Upper lobe of left lung (tissue), 6 donors: Measurements from ENCODE around the gene PTPRD. TPM values are rescaled to one million over a fixed set of nuclear protein-coding genes. Genes with fewer than 3 reads are reported as not detected.

Experiments
- ATAC-seq, 2 donors: fragments of 200-7000 bp; cut with Tn5 transposase; one replicate each; pipeline ENCODE4 v1.9.1; 2022; ENCODE audit warnings: mild to moderate bottlenecking in 2 of 2, moderate library complexity in 2 of 2; ENCODE audit not compliant: low FRiP score in 2 of 2
- DNase-seq, 2 donors: peaks; one replicate each; pipeline ENCODE4 v3.0.0-alpha.2; 2019 to 2020
- H3K27ac ChIP-seq, 4 donors: fragments of 200-600 bp; sonication (generic); one replicate each; pipeline ENCODE4 v1.5.1; 2016 to 2019
- H3K27me3 ChIP-seq, 4 donors: fragments of 200-600 bp; sonication (generic); one replicate each; pipeline ENCODE4 v1.5.1; 2017 to 2019
- H3K36me3 ChIP-seq, 4 donors: fragments of 200-600 bp; sonication (generic); one replicate each; pipeline ENCODE4 v1.5.1; 2016 to 2019
- H3K4me1 ChIP-seq, 4 donors: fragments of 200-600 bp; sonication (generic); one replicate each; pipeline ENCODE4 v1.5.1; 2018 to 2019
- H3K4me3 ChIP-seq, 4 donors: fragments of 200-600 bp; sonication (generic); one replicate each; pipeline ENCODE4 v1.5.1; 2017 to 2019; ENCODE audit warnings: mild to moderate bottlenecking in 2 of 4, moderate library complexity in 1 of 4
- H3K9me3 ChIP-seq, 4 donors: fragments of 200-600 bp; sonication (generic); one replicate each; pipeline ENCODE4 v1.5.1; 2018 to 2019
- EP300 ChIP-seq, 4 donors: sonication (generic); formaldehyde crosslinking; IDR thresholded peaks; one replicate each; pipeline ENCODE4 v1.5.1; 2017; ENCODE audit warnings: antibody characterized with exemption in 4 of 4, control low read depth in 2 of 4
- POLR2A ChIP-seq, 4 donors: fragments of 450-650 bp; IDR thresholded peaks; one replicate each; pipeline ENCODE4 v1.5.1; 2016 to 2017; ENCODE audit warnings: antibody characterized with exemption in 4 of 4, mild to moderate bottlenecking in 2 of 4
- POLR2AphosphoS5 ChIP-seq, 2 donors: sonication (generic); formaldehyde crosslinking; IDR thresholded peaks; one replicate each; pipeline ENCODE4 v1.5.1; 2017; ENCODE audit warnings: antibody characterized with exemption in 2 of 2
- WGBS, 2 donors: methylation state at CpG; one replicate each; pipeline ENCODE4 v1.1.5; 2017 to 2018; 5-methylcytosine and 5-hydroxymethylcytosine counted together
- total RNA-seq, 6 donors: library from RNA; depleted of rRNA in 4 of 6; stranded (reverse); fragments of >200 nt in 4 of 6; gene quantifications; one replicate each; pipeline versions ENCODE4 v1.1.0 to v1.2.1, GENCODE V29; 2016 to 2021
- TF ChIP-seq, protein P1 (sequence below), 6 experiments: fragments of 450-650 bp in 4 of 6; fragments of 200-600 bp in 2 of 6; sonication (generic) in 2 of 6; IDR thresholded peaks; one replicate each; pipeline ENCODE4 v1.5.1; 2016 to 2019; ENCODE audit warnings: antibody characterized with exemption in 6 of 6
- donor health status: DM: no; HTN: no; CAD: no; lungs with moderate emphysema.
- donor health status: DM: no; HTN: yes; CAD: no; lungs with severe emphysema.

PTPRD gene
- total RNA-seq, 6 donors from 2014 or later: 7.4 to 46.1 (median 14.5) TPM

GRCh38 chr9:8536845-8537244 is 2076.0 kb downstream of the PTPRD start:
- TF ChIP-seq, protein P1, sequence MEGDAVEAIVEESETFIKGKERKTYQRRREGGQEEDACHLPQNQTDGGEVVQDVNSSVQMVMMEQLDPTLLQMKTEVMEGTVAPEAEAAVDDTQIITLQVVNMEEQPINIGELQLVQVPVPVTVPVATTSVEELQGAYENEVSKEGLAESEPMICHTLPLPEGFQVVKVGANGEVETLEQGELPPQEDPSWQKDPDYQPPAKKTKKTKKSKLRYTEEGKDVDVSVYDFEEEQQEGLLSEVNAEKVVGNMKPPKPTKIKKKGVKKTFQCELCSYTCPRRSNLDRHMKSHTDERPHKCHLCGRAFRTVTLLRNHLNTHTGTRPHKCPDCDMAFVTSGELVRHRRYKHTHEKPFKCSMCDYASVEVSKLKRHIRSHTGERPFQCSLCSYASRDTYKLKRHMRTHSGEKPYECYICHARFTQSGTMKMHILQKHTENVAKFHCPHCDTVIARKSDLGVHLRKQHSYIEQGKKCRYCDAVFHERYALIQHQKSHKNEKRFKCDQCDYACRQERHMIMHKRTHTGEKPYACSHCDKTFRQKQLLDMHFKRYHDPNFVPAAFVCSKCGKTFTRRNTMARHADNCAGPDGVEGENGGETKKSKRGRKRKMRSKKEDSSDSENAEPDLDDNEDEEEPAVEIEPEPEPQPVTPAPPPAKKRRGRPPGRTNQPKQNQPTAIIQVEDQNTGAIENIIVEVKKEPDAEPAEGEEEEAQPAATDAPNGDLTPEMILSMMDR (IDR thresholded peaks at IDR 0.05): no peak
- TF ChIP-seq EP300 (IDR thresholded peaks at IDR 0.05) (no peak), POLR2AphosphoS5 (IDR thresholded peaks at IDR 0.05) (no peak), POLR2A (IDR thresholded peaks at IDR 0.05) (no peak)
- H3K4me1 ChIP-seq: no peaks in the 10 kb centered on the region
- no peak for DNase-seq
- H3K27me3 ChIP-seq: no peaks in the 10 kb centered on the region
- WGBS, 2 donors: 95 to 96% methylated on average over 2 of the region's 2 CpGs
- no peak overlapping the region for H3K27ac ChIP-seq
- H3K4me3 ChIP-seq: no peak overlapping the region
- no peak for ATAC-seq
- no peaks in the 10 kb centered on the region for H3K9me3 ChIP-seq
- H3K36me3 ChIP-seq: no peaks in the 10 kb centered on the region

DNA sequence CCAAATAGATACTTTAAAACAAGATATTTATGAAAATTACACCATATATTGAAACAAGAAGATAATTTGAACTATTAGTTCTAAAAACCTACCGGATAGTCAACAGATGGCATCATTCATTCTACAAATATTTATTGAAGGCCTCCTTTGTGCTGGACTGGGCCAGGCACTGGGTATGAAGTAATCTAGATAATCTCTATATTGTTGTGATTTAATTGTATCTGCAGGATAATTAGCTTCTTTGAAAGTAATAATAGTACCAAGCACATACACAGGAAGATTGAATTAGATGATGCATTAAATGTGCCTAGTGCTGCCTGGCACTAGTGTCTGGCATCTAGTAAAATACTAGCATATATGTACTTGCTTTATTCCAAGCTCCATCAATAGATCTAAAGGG is 2078.0 kb downstream of the PTPRD start:
- TF ChIP-seq POLR2A (IDR thresholded peaks at IDR 0.05): no peak
- no peak for TF ChIP-seq POLR2AphosphoS5 (IDR thresholded peaks at IDR 0.05)
- TF ChIP-seq, protein P1 (IDR thresholded peaks at IDR 0.05): no peak
- no peak for TF ChIP-seq EP300 (IDR thresholded peaks at IDR 0.05)
- 67 to 83% methylated on average over 1 of the region's 1 CpG for WGBS, 2 donors
- Histone ChIP-seq H3K36me3 (no peaks in the 10 kb centered on the region), H3K9me3 (no peaks in the 10 kb centered on the region), H3K27me3 (no peaks in the 10 kb centered on the region), H3K4me3 (no peak overlapping the region), H3K4me1 (no peaks in the 10 kb centered on the region), H3K27ac (no peak overlapping the region)
- ATAC-seq (no peak), DNase-seq (no peak)

DNA sequence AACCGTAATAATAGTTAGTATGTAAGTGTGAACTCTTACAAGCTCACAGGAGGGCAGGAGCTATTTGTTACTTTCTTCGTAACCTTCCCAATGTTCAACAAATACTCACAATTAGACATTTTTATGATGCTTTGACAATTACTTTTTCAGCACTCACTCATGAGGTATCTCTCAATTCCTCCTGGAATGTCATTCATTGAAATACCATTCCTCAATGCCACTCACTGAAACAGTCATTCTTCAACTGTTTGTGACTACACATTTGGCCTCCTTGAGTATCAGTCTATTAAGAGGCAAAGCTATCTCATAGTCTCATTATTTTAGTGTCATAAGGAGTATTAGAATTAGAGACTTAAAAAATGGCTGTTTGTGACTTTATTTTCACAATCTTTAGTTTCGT is 2079.1 kb downstream of the PTPRD start:
- DNase-seq: no peak
- no peak overlapping the region for H3K4me3 ChIP-seq
- 90 to 93% methylated on average over 3 of the region's 3 CpGs for WGBS, 2 donors
- H3K27ac ChIP-seq: no peak overlapping the region
- H3K36me3 ChIP-seq: no peaks in the 10 kb centered on the region
- H3K9me3 ChIP-seq: no peaks in the 10 kb centered on the region
- no peaks in the 10 kb centered on the region for H3K4me1 ChIP-seq
- no peak for ATAC-seq
- TF ChIP-seq POLR2AphosphoS5 (IDR thresholded peaks at IDR 0.05) (no peak), POLR2A (IDR thresholded peaks at IDR 0.05) (no peak), EP300 (IDR thresholded peaks at IDR 0.05) (no peak)
- TF ChIP-seq, protein P1 (IDR thresholded peaks at IDR 0.05): no peak
- no peaks in the 10 kb centered on the region for H3K27me3 ChIP-seq

- DNase-seq (no peak), ATAC-seq (no peak)
- Histone ChIP-seq H3K27ac (no peak overlapping the region), H3K36me3 (no peaks in the 10 kb centered on the region), H3K27me3 (no peaks in the 10 kb centered on the region), H3K4me3 (no peak overlapping the region), H3K4me1 (no peaks in the 10 kb centered on the region), H3K9me3 (no peaks in the 10 kb centered on the region)
- WGBS, 2 donors: 76 to 83% methylated on average over 8 of the region's 8 CpGs
- TF ChIP-seq POLR2AphosphoS5 (IDR thresholded peaks at IDR 0.05) (no peak), POLR2A (IDR thresholded peaks at IDR 0.05) (no peak)
- TF ChIP-seq, protein P1 (IDR thresholded peaks at IDR 0.05): no peak
These were observed 2080.9 kb downstream of the PTPRD start for GRCh38 chr9:8531826-8532415.

DNA sequence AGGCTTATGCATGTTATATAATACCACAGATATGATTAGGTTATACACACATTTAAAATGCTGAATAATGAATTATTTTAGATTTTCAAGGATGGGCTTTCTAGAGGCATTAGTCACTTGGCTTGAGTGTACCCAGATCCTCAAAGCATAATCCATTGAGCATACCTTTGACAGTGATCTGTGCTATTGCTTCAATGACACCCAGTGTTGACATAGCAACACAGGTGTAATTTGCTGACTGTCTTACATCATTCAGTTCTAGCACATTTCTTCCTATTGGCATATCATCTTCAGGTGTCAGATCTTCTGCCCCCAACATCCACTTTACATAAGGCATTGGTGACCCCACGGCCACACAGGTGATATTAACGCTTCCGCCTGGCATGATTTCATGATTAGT is 2091.7 kb downstream of the PTPRD start:
- no peak for DNase-seq
- ATAC-seq: no peak
- H3K36me3 ChIP-seq: no peaks in the 10 kb centered on the region
- no peaks in the 10 kb centered on the region for H3K27me3 ChIP-seq
- H3K4me1 ChIP-seq: no peaks in the 10 kb centered on the region
- H3K4me3 ChIP-seq: no peak overlapping the region
- WGBS, 2 donors: 98% methylated on average over 3 of the region's 3 CpGs
- H3K27ac ChIP-seq: no peak overlapping the region
- no peaks in the 10 kb centered on the region for H3K9me3 ChIP-seq
- TF ChIP-seq, protein P1 (IDR thresholded peaks at IDR 0.05): no peak
- no peak for TF ChIP-seq POLR2A (IDR thresholded peaks at IDR 0.05)
- TF ChIP-seq POLR2AphosphoS5 (IDR thresholded peaks at IDR 0.05): no peak
- TF ChIP-seq EP300 (IDR thresholded peaks at IDR 0.05): no peak
